ENCODE data around the gene CDX1. TPM values are rescaled to one million over a fixed set of nuclear protein-coding genes. Genes with fewer than 3 reads are reported as not detected.

CDX1 gene
- total and polyA plus RNA-seq, 2 of the 8 experiments (the other 6 are each of a cell fraction or from before 2014, with no cell fraction given), result not detected

DNA sequence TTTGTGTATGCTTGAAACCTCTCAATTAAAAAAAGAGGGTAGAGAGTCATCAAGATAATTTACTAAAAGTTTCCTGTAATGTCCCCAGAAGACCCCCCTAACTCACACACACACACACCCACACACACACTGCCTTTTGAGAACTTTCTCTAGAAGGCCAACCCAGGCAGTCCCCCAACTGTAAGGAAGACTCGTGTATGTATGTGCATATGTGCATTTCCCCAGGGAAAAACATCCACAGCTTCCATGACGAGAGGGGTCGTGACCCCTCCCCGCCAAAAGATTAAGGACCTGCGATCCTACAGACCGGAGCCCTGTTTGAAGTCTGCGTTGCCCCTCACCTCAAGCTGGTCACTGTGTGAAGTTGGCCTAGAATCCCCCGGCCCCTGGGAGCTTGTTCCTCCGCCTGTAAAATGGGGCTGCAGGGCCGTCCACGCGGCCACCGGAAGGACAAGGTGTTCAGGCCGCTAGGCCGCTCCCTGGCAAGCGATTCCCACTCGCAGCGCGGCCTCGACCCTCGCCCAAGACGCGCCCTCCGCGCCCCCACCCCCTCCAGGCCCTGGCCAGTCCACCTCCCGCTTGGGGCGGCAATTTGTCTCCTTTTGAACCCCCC, 435 bp upstream of the CDX1 start:
- Histone ChIP-seq H3K56ac (replicated peaks; ENCODE audit: insufficient read length, low read depth, low read length) (no peak overlapping the region), H2BK5ac (ENCODE audit: low read depth, low read length) (no peak overlapping the region), H2BK120ac (replicated peaks; ENCODE audit: low read depth, low read length) (no peak overlapping the region), H3K4me3 (ENCODE audit: extremely low read depth in 1 of 4, insufficient read depth in 2 of 4, low read depth in 3 of 4, low read length in 4 of 4) (peak overlapping the region in 1 of 4 experiments; percentile 50; a peak in 2 of 8 replicates), H4K20me1 (replicated peaks in 1 of 2; ENCODE audit: control insufficient read depth in 1 of 2, insufficient read depth in 2 of 2, low read length in 2 of 2) (peaks cover 4 to 7% of the 10 kb centered on the region in 2 experiments), H3K4ac (replicated peaks; ENCODE audit: insufficient read length, low read depth, low read length) (no peak overlapping the region), H2BK12ac (ENCODE audit: low read depth, low read length) (no peak overlapping the region), H3K27ac (ENCODE audit: low read depth, low read length) (no peak overlapping the region), H3K14ac (ENCODE audit: insufficient read length) (no peak overlapping the region), H3K23me2 (ENCODE audit: low read depth, low read length) (peaks cover 3% of the 10 kb centered on the region; the same call in 1 of the 2 replicates), H3K79me2 (ENCODE audit: control insufficient read depth in 1 of 2, insufficient read depth in 2 of 2, low read length in 2 of 2) (no peaks in the 10 kb centered on the region), H2AFZ (ENCODE audit: low read length) (no peak overlapping the region), H4K91ac (replicated peaks; ENCODE audit: insufficient read length, low read length) (no peak overlapping the region), H3K9me3 (ENCODE audit: insufficient read depth in 2 of 2, low read depth in 1 of 2, low read length in 1 of 2) (no peaks in the 10 kb centered on the region), H2BK20ac (ENCODE audit: low read length) (no peak overlapping the region), H2BK15ac (ENCODE audit: low read length) (no peak overlapping the region), H3K4me2 (ENCODE audit: insufficient read depth in 1 of 2, low read depth in 2 of 2, low read length in 2 of 2) (peak overlapping the region; percentile 26 to 59; a peak in 3 of 4 replicates), H4K8ac (ENCODE audit: extremely low read depth, insufficient read depth, low read length) (peak overlapping the region; percentile 14; the same call in 1 of the 2 replicates), H3K27me3 (replicated peaks in 1 of 4; ENCODE audit: control insufficient read depth in 3 of 4, extremely low read depth in 1 of 4, insufficient read depth in 3 of 4, low read length in 3 of 4) (peaks cover 58 to 76% (median 72%) of the 10 kb centered on the region in 4 experiments), H3K4me1 (replicated peaks in 1 of 4; ENCODE audit: control insufficient read depth in 3 of 4, insufficient read depth in 4 of 4, low read length in 3 of 4) (peaks cover 4 to 13% (median 9%) of the 10 kb centered on the region in 4 experiments), H3K18ac (ENCODE audit: extremely low read depth, low read length) (no peak overlapping the region), H2AK5ac (ENCODE audit: low read depth, low read length) (no peak overlapping the region), H3K36me3 (ENCODE audit: control insufficient read depth in 2 of 4, insufficient read depth in 4 of 4, low read length in 3 of 4) (no peaks in the 10 kb centered on the region; a peak in 1 of 8 replicates), H3K23ac (ENCODE audit: insufficient read length) (no peak overlapping the region), H4K5ac (ENCODE audit: insufficient read length, low read depth, low read length) (no peak overlapping the region), H3K79me1 (ENCODE audit: low read depth, low read length) (no peaks in the 10 kb centered on the region), H3K9ac (replicated peaks in 1 of 4; ENCODE audit: extremely low read depth in 1 of 4, low read depth in 3 of 4, low read length in 3 of 4) (no peak overlapping the region)
- FAIRE-seq, result no peak
- ChIA-PET POLR2A (ENCODE audit: partially characterized antibody) (no interaction called here), CTCF (ENCODE audit: partially characterized antibody) (interaction anchor here (0.8 to 15.3 kb wide), 9 partner anchors 9 to 185 kb away, joined by 3 to 372 read pairs (median 3); no protein-coding TSS in a partner anchor)
- 14% methylated on average over 22 of the region's 27 CpGs; no CpG with 5 or more reads in 1 of the 2 experiments for WGBS, 2 experiments (ENCODE audit: extremely low coverage in 1 of 2, insufficient coverage in 1 of 2, insufficient read length in 1 of 2, insufficient replicate concordance in 2 of 2, low coverage in 1 of 2, low lambda C conversion rate in 2 of 2, missing lambda C conversion rate in 1 of 2)
- DNase-seq (ENCODE audit: low read depth in 1 of 2, low spot score in 2 of 2), result no peak
- TF ChIP-seq BACH1 (IDR thresholded peaks at IDR 0.05; ENCODE audit: low read length), result no peak
- TF ChIP-seq CEBPB (IDR thresholded peaks at IDR 0.05; ENCODE audit: low read depth, low read length), result no peak
- TF ChIP-seq CHD1 (IDR thresholded peaks at IDR 0.05; ENCODE audit: low read depth, low read length), result no peak
- TF ChIP-seq EZH2 (IDR thresholded peaks at IDR 0.05; ENCODE audit: low read depth, low read length, severe bottlenecking), result peak; percentile 49
- TF ChIP-seq TAF7 (optimal IDR thresholded peaks at IDR 0.05; ENCODE audit: borderline replicate concordance, low read depth, low read length), result no peak
- TF ChIP-seq POLR2AphosphoS5 (IDR thresholded peaks at IDR 0.05; ENCODE audit: low read depth, low read length), result peak; percentile 57; the same call in 1 of the 2 replicates
- TF ChIP-seq KDM4A (IDR thresholded peaks at IDR 0.05; ENCODE audit: low read depth, low read length, severe bottlenecking), result peak; percentile 18
- TF ChIP-seq JUND (IDR thresholded peaks at IDR 0.05; ENCODE audit: low read length), result no peak
- TF ChIP-seq, protein P1, sequence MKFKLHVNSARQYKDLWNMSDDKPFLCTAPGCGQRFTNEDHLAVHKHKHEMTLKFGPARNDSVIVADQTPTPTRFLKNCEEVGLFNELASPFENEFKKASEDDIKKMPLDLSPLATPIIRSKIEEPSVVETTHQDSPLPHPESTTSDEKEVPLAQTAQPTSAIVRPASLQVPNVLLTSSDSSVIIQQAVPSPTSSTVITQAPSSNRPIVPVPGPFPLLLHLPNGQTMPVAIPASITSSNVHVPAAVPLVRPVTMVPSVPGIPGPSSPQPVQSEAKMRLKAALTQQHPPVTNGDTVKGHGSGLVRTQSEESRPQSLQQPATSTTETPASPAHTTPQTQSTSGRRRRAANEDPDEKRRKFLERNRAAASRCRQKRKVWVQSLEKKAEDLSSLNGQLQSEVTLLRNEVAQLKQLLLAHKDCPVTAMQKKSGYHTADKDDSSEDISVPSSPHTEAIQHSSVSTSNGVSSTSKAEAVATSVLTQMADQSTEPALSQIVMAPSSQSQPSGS (IDR thresholded peaks at IDR 0.05; ENCODE audit: low read length), result no peak
- TF ChIP-seq RNF2 (IDR thresholded peaks at IDR 0.05; ENCODE audit: borderline replicate concordance, low read depth, low read length, missing control alignments, poor library complexity, severe bottlenecking), result no peak
- no peak for TF ChIP-seq CBX5 (IDR thresholded peaks at IDR 0.05; ENCODE audit: low read depth, low read length)

All from H1 (cell line).